CD4-positive, alpha-beta T cell treated with Interleukin-15 for 1 hour (primary cell): ENCODE measurements around the gene JAKMIP2.

Source experiments
- DNase-seq: peaks from one replicate; pipeline ENCODE4 v3.0.0-alpha.2; 2020

Gene JAKMIP2

GRCh38 chr5:147786142-147786541, 3.6 kb upstream of the JAKMIP2 start:
- no peak for DNase-seq

- DNase-seq = no peak
Measured at GRCh38 chr5:147784146-147784987, 1.8 kb upstream of the JAKMIP2 start.

GRCh38 chr5:147780924-147781573, 1.5 kb downstream of the JAKMIP2 start:
- DNase-seq = no peak

DNA sequence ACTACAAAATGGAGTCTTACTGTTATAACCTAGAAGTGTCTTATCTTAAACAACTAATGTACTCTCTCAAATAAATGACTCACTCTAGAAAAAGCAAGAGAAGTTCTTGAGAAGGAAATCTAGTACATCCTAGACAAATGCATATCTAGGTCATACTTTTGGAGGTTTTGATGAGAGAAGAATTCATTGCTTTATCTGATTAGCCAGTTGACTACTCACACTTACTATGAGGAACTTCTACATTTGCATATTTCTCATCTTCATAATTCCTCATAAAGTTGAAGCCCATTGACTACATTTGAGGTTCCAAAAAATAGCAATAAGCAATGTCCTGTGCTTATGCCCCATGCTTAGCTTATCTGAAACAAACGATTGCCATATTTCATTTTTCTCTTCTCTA, 2.8 kb downstream of the JAKMIP2 start:
- no peak for DNase-seq

- DNase-seq = no peak
Measured at GRCh38 chr5:147776989-147777388, 5.5 kb downstream of the JAKMIP2 start.

DNA sequence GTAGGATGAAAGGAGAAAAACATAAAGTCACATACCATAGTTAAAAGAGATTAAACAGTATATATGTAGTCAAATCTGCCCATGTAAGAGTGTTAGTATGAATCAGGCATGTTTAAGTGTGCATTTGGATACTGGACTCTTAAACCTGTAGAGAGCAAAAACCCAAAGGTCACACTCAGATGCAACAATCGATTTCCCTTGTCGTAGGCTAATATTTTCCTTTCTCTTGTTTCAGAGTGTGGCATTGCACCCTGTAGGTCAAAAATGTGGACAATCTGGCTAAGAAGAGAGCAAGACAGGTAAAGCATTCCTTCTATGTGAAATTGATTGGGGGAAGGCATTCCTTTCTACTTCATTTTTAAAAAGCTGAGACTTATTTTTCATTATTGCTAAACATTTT, 8.9 kb downstream of the JAKMIP2 start:
- no peak for DNase-seq

DNA sequence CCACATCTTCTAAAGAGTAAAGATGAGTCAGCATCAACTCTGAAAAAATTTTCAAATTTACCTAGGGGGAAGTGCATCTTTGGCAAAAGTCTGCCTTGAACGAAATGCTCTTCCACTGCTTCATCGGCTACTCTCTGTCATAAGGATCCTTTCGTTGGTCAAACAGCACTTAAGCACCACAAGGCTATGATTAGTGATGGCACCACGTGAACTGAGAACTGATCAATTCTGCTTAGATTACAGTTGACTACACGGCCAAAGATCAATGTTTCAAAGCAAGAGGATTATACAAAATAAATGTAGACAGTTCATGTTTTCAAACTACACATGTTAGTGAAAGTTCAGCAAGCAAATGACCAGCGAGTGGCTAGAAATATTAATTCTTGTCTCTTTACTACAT, 9.4 kb downstream of the JAKMIP2 start:
- DNase-seq = no peak

GRCh38 chr5:147767048-147767447, 15.5 kb downstream of the JAKMIP2 start:
- no peak for DNase-seq

DNA sequence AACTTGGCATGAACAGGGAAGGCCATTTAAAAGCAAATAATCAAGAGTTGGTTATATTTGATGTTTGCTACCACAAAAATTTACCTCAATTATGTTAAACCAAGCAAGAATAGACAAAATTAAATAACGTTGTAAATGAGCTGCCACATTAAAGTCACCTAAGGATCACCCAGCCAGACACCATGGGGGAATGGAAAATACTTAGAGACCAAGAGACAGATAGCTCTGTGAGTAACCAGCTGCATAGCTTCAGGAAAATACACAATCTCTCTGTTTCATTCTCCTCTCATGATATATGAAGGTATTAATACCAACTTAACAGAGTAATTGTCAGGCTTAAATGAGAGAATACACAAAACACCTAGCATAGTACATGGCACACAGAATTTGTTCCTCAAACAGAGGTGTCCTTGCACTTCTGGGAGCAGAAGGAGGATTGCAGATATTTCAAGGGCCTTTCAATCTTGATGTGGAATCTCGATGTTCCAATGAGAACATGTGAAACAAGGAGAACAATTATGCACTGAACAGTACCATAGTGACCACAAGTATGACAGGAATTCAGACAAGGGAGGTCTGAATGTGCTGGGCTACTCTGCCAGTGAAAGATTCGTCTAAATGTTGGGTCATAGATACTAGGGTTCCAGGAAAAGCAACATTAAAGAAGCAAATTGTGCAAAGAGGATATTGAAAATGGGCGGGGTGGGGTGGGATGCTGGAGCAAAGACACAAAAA, 18.6 kb downstream of the JAKMIP2 start:
- no peak for DNase-seq

DNA sequence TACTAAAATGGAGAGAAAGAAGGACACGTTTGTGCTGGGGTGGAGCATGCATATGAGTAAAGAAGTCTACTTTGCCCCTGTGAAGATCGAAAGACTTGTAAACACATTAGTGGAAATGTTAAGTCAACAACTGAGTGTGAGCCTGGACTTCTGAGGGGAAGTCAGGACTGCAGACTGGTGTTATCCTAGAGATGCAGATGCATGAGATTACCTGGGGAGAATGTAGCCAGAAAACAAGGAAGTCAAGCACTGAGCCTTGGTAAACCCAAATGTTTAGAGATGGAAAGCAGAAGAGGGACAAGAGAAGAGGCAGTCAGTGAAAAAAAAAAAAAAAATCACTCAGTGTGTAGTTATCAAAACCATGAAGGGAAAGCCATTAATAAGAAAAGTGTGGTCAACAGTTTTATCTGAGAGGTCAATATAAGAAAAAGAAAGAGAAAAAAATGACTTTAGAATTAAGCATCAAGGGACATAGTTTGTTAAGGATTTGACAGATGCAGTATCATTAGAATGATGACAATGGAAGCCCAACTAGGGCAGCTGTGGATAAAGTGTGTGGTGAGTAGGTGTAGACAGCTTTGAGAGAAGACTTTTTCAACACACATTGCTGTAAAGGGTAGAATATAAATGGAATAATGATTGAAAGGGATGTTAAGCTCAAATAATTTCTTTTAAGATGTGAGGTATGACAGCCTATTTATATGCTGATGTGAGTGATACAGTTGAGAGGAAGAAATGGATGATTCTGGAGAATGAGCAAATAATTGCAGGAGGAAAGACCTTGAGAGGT, 22.2 kb downstream of the JAKMIP2 start:
- no peak for DNase-seq

GRCh38 chr5:147759441-147759840, 23.1 kb downstream of the JAKMIP2 start:
- DNase-seq = no peak

GRCh38 chr5:147756566-147756965, 26.0 kb downstream of the JAKMIP2 start:
- DNase-seq = no peak

GRCh38 chr5:147754372-147755122, 28.0 kb downstream of the JAKMIP2 start:
- DNase-seq = no peak

DNA sequence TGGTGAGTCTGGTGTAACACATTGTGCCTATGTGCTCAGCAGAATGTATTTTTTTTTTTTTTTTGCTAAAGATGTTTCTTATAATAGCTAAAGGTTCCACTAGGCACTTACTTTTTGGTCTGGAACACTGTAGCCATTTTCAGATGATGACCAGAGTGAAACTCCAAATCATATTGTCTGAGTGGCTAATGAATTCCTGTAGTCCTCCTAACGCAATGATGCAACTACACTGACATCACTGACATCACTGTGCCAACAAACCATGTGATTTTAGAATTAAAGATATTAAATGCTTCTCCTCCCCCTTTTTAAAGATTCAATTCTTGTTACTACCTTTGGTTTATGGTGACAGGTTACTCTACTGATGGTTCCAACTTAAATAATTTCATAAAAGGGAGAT, 28.8 kb downstream of the JAKMIP2 start:
- no peak for DNase-seq

GRCh38 chr5:147752666-147753290, 29.8 kb downstream of the JAKMIP2 start:
- DNase-seq = no peak

DNA sequence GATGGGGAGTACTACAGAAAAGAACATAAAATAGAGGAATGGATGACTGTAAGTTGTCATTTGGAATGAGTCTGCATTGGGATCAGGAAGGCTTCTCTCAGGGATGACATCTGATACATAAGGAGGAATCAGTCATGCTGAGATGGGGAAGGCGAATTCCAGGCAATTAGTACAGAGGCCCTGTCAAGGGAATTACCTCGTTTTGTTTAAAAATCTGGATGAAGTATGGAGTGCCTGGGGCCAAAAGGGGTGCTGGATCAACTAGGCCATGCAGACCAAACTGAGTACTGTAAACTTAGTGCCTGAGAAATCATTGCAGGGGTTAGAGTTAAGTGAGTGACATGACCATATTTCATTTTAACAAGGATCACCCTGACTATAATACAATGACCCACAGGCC, 30.5 kb downstream of the JAKMIP2 start:
- DNase-seq = no peak

DNA sequence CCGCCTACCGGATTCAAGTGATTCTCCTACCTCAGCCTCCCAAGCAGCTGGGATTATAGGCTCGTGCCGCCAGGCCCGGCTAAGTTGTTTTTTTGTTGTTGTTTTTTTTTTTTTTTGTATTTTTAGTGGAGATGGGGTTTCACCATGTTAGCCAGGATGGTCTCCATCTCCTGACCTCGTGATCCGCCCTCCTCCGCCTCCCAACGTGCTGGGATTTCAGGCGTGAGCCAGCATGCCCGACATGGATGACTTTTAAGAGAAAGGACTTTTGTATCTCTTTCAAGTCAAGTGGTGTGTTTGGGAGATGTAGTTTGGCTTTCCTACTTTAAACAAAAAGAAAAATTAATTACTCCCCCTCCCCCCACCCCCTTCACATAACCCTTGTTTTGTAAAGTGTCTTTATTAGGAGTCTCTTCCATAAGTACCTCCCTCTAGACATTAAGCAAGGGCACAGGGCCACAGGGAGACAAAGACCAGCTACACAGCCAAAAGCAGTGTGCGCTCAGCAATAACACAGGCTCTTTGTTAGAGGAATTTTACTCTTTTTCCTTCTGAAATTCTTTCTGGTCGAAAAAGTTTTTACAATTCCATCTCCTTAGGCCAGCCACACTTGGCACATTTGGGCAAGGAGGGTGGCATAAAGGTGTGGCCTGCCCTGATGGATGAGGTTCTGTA, 31.2 kb downstream of the JAKMIP2 start:
- no peak for DNase-seq

DNA sequence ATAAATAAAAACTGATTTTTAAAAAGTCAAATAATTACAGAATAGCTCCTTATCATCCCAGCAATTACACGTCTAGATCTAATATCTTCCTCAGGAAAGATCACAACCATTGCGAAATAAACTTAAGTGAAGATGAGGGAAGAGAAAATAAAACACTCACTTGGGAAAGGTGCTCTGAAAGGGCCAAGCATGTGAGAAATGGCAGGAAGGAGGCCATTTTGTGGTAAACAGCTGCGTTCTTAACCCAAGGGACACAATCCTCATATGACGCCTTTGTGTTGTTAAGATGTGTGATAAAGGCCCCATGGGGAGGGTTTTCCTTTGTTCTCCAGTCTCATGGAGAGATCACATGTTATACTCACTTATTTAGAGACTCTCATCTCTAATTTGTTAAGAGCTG, 32.5 kb downstream of the JAKMIP2 start:
- no peak for DNase-seq

- DNase-seq = no peak
Measured at GRCh38 chr5:147748590-147748989, 33.9 kb downstream of the JAKMIP2 start.

- DNase-seq = no peak
Measured at GRCh38 chr5:147746986-147747385, 35.5 kb downstream of the JAKMIP2 start.
